Umbilical cord (tissue), 2 donors: ENCODE data around the gene GRAMD2B. TPM values are rescaled to one million over a fixed set of nuclear protein-coding genes. Genes with fewer than 3 reads are reported as not detected.

Source experiments
- DNase-seq: peaks from one replicate; pipeline ENCODE4 v3.0.0-alpha.2; 2015; ENCODE audit warnings: low spot score
- total RNA-seq: library from RNA; depleted of rRNA; stranded (reverse); fragments of >200 nt; gene quantifications from one replicate; pipeline ENCODE4 v1.2.3, GENCODE V29; 2014; ENCODE audit warnings: low replicate concordance; ENCODE audit not compliant: insufficient read depth

GRAMD2B gene
- total RNA-seq, 1 donor from 2014 or later, result 45.3 TPM

DNA sequence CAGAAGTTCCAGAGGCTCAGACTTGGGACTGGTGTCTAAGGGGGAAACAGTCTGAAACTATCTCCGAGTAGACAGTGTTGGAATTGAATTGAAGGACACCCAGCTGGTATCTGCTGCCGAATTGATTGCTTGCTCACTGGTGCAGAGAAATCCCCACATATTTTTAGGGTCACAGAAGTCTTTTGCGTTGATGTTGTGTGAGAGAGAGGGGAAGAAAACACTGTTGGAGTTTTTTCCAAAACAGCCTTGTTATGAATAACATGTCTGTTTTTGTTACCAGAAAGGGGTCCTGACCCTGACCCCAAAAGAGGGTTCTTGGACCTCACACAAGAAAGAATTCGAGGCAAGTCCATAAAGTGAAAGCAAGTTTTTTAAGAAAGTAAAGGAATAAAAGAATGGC lies 90.5 kb downstream of the GRAMD2B start:
- DNase-seq, result no peak

DNA sequence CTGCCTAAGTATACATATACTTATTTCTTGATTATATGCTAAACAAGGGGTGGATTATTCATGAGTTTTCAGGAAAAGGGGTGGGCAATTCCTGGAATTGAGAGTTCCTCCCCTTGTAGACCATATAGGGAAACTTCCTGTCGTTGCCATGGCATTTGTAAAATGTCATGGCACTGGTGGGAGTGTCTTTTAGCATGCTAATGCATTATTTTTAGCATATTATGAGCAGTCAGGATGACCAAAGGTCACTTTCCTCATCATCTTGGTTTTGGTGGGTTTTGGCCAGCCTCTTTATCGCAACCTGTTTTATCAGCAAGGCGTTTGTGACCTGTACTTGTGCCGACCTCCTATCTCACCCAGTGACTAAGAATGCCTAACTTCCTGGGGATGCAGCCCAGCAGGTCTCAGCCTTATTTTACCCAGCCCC lies 90.9 kb downstream of the GRAMD2B start:
- DNase-seq, result no peak

DNA sequence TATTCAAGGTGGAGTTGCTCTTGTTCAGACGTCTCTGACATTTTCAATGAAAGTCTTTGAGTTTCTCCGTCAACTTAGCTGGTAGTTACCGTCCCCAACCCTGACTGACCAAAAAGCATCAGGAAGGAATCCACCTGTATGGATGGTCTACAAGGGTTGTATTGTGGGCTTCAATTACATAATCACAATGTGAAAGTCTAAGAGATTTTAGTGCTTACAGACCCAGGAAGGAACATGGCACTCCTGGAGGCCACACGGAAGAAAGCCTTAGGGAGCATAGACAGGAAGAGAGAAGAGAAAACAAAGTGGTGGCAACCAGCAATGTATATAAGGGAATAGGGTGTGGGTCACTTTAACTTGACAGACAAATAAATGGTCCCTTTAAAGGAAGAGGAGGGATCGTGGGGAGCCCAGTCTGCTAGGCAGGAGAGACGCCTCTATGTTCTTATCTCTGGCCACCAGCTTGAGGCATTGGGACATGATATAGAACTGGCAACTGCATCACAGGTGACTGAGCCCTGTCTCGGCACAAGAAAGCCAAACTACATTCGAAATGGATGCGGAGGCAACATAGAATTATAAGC lies 91.4 kb downstream of the GRAMD2B start:
- no peak for DNase-seq

DNA sequence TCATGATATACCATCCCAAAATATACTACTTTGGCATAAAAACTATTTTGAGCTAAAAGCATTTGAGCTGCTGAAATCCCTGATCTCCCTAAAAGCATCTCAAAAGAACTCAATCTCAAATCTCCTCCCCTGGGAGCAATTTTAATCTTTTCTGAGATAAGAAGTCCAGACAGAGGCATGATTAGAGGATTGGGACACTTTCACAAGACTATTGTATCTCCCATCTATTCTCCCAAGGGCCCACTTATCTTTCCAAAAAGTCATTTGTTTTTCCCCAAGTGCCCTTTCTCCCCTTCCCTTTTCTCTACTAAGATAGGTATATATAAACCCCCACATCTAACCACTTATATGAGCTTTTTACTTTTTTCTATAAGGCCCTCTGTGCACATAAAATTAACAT lies 92.1 kb downstream of the GRAMD2B start:
- peak; percentile 63 for DNase-seq

DNA sequence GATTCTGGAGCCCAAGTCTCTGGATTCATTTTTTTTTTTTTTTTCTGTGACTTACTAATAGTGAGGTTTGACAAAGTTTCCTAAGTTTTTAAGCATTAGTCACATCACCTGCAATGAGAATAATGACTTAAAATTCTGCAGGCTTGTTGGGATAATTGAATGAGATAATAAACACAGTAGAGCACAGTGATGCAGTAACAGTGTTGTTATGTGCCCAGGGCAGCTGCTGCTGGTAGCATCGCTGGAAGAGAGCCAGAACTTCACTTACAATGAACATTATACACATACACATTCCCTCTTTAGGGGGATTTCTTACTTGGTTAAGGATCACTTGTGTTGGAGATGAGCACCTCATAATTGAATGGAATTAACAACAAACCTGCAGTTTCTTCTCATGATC lies 92.9 kb downstream of the GRAMD2B start:
- peak; percentile 61 for DNase-seq

DNA sequence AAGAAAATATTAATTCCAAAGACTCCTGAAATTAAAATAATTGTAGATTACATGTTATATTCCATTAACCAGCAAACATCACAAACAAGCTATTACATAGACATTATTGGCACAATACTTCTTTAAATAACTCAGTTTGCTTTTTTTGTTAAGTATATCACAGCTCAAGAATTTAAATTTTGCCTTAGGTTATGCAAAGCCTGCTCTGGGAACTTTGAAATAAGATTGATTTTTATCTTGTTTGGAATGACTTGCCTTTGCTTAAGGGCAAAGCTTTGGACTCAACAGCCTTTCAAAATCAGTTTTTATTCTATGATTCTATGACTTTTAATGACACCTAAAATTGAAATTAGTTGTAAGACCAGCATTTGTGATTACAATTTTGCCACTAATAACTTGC lies 93.6 kb downstream of the GRAMD2B start:
- peak; percentile 41 for DNase-seq

DNA sequence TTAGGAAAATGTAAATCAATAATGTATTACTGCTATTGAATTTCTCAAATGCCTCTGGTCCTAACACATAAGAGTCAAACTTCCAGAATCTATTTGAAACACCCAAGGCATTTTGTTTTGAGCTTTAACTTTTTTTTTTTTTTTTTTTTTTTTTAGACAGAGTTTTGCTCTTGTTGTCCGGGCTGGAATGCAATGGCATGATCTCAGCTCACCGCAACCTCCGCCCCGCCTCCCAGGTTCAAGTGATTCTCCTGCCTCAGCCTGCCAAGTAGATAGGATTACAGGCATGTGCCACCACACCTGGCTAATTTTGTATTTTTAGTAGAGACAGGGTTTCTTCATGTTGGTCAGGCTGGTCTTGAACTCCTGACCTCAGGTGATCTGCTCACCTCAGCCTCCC lies 96.0 kb downstream of the GRAMD2B start:
- peak; percentile 49 for DNase-seq

DNA sequence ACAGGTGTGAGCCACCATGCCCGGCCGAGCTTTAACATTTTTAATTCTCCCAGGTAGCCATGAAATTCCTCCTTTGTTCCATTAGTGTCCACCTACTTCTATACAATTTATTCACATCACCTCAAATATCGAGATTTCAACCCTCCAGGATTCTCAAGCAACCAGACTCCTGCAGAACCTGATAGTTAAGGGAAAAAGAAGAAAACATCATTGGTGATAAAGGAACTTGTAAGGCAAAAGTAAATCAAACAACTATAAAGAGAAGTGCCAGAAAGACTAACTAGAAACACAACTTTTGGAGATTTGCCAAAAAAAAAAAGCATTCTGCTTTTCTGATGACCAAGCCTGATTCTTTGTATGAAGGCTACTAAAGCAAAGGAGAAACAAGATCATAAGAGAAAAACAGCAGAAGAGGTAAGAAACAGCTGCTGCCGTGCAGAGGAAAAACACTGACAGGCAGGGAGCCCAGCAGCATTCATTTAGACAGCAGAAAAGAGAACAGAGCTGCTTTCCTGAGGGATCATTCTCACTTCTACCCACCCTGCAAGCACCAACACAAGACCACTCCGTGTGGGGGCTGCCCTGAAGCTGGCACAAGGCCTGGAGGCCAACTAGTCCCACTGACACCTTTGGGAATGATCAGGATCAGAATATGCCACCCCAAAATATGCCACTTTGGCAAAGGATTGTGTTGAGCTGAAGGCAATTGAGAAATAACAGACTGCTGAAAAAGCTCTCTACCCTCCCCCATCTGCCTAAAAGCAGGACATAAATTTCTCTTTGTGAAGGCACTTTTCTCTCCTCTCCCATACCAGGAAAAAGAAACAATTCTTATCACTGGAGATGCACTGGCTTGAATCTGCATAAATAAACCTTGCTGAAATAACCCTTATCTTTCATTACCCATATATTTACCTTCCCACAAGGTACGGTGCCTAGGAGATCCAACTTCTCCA lies 96.7 kb downstream of the GRAMD2B start:
- peak; percentile 79 for DNase-seq

DNA sequence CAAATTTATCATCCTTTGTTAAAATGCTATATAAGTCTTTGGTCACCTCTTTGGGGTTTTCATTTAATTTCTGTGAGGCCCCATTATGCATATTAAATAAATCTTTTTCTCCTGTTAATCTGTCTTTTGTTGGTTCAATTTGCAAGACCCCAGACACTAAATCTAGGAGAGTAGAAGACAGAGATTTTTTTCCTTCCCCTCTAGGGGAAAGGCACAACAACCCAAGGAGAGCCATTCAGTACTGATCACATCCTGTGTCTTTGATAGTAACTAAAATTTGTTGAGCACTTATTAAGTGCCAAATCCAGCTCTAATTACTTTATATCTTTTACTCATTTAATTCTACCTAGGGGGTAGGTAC lies 97.4 kb downstream of the GRAMD2B start:
- DNase-seq, result no peak

DNA sequence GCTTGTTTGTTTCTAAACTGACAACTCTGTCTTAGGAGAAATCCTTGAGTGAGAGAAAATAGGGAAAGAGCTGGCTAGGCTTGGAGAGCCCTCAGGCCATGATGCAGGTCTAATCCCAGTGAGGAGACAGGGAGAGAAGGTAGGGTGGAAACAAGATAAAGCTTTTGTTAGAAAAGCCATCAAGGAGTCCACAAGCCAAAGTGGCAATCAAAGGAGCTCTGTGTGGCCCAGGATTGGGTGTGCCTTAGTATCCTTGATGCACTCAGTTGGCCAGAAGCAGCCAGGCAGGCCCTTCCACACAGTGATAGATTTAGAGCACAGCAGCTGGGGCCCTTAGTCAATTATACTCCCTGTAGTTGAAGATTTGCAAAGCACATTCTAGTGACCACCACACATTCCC lies 97.9 kb downstream of the GRAMD2B start:
- no peak for DNase-seq

DNA sequence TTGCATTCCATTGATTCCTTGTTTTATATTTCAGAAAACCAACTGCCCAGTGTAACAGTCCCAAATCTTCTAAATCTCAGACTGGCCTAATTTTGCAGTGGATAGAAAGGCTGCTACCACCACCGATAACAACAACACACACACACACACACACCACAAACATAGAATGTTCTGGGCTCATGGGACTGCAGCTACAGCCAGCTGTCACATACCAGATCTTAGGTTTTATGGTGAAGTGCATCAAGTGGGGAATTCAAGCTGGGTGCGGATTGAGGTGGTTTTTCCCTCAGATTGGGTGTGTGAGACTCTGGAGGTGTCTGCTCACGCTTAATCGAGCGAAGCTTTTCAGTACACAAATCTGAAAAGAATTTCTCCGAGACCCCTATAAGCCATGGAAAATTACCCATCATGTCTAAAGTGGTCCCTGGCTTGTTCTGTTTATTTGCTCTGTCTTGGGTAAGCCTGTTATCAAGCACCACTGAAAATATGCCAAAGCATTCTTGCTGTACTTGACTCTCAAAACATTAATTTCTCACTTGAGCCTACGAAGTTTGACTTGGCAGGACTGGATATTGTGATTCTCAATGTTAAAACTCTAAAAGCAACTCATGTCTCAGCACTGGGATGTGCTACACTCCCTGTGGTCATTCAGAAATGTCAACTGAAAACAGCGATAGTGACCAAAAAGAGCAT lies 100.8 kb downstream of the GRAMD2B start:
- peak; percentile 69 for DNase-seq

DNA sequence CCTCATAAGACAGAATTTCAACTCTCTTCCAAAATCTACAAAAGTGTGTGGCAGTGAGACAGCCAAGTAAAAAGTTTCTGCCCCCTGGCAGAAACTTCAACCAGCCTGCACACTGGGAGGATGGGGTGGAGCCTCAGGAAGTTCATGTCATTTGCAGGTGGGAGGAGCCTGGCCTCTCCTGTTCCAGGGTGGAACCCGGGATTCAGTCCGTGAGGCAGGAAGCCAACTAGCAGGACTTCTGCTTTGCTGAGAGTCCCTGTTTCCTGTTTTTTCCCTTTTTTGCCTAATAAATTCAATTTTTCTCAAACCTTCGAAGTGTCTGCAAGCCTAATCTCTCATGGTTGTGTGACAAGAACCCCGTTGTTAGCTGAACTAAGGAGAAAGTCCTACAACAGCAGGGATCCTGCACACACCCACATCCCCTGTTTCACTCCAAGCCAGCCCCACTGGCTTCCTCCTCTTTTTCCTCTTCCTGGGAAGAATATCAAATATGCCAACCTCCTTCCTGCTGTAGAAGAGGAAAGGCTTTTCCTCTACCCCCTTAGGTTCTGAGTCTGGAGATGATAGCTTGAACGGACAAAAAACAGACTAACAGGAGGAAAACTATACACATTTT lies 102.5 kb downstream of the GRAMD2B start:
- DNase-seq, result peak; percentile 45

DNA sequence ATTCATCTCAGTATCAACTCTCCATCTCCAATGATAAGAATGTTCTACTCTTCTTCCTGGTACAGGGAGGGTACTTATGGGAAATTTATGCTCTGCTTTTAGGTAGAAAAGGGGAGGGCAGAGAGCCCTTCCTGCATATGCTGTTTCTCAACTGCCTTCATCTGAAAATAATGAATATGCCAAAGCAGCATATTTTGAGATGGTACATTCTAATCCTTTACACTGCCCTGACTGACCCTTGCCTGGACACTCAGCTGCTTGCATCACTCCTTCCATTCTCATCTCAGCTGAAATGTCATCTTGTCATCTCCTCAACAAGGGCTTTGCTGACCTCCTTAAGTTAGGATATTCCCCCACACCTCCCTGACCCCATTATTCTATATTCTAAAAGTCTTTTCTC lies 103.3 kb downstream of the GRAMD2B start:
- DNase-seq, result no peak

DNA sequence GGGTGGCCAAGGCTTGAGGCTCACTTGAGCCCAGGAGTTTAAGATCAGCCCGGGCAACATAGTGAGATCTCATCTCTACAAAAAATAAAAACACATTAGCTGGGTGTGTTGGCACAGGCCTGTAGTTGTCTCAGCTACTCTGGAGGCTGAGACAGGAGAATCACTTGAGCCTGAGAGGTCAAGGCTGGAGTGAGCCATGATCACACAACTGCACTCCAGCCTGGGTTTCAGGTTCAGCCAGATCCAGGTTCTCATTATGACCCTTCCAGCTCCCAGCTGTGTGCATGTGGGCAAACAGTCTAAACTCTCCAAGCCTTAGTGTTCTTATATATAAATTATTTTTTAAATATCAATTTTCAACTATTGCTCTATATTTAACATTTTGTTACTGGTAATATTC lies 103.9 kb downstream of the GRAMD2B start:
- no peak for DNase-seq

DNA sequence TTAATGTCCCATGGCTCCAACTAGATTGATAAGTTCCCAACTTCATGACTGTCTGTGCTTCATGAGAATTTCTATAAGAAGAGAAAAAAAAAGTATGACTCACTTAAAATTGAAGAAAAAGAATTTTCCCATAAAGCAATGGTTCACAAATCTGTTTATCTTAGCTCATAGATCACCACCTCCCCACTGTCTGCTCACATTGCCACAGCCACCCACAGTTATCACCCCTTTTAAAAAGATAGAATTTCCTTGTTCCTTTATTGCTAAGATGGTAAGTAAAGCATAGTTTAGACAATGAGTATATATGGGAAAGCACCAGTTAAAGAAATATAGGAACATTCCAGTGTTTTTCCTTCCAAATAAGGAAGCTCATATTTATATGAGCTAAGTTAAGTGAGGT lies 104.7 kb downstream of the GRAMD2B start:
- DNase-seq, result no peak

DNA sequence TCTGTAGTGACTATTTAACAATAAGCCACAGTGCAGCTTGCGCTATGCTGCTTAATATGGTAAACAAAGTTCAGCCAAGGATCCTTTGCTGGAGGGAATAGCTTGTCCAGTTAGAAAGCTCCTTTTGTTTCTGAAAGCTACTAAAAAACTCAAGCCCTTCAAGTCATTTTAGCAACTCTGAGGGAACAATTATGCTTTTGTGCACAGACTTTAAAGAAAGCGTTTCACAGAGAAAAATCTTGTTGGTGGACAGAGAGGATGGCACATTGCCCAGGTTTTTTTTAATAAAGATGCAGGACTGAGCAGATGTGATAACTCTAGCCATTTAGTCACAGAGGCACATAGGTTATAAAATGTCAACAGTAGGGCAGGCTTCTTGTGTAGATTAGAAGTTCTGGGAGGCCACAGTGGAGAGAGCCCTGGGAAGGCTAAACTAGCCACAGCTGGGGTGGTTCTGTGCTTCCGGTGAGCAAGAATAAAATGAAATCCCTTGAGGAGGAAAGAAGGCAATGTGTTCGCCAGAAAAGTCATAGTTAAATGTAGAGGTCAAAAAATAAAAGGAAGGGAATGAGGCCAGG lies 108.4 kb downstream of the GRAMD2B start:
- peak; percentile 30 for DNase-seq

DNA sequence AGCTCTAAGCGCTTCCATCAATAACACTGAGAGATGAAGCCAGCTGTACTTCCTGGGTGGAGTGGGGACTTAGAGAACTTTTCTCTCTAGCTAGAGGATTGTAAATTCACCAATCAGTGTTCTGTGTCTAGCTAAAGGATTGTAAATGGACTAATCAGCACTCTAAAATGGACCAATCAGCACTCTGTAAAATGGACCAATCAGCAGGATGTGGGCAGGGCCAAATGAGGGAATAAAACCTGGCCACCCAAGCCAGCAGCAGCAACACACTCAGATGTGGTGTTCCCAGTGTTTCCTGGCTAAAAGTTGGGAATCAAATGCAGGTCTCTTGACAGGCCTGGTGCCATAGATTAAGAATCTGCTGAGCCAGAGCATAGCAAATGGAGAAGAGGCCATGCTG lies 111.3 kb downstream of the GRAMD2B start:
- no peak for DNase-seq

DNA sequence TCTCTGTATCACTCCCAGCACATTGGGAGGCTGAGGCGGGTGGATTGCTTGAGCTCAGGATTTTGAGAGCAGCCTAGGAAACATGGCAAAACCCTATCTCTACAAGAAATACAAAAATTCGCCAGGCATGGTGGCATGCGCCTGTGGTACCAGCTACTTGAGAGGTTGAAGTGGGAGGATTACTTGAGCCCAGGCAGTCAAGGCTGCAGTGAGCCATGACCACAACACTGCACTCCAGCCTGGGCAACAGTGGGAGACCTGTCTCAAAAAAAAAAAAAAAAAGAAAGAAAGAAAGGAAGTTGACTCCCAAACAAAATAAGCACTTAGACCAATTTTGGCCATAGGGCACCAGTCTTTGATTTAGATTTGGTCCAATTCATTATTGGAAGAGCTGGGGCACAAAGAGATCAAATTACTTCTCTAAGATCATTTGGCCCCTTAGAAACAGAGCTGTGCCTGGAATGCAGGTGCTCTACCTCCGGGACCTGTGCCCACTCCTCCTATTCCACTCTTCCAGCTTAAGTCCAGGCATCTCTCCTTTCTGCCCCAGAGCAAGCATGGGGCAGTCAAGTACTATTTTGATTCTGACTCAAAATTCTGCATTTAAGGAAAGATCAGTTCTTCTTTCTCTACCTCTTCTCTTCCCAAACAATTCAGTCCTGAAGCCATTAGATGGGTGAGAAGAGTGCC lies 112.8 kb downstream of the GRAMD2B start:
- DNase-seq, result no peak

DNA sequence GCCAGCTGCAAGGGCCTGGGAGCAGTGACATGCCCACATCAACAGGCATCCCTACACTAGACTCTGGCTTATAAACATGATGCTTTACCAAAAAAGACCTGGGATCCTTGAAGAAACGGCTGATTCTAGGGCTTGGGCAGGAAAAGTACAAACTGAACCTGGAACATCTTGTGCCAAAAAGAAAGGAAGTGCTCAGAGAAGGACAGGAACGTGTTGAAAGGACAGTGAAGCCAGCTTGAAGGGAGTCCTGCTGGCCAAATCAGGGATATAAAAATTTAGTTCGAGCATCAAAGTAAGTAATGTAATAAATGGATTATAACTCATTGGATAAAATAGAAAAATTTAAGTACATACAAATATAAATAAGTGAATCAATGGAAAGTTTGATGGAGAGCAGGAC lies 113.7 kb downstream of the GRAMD2B start:
- DNase-seq, result no peak

DNA sequence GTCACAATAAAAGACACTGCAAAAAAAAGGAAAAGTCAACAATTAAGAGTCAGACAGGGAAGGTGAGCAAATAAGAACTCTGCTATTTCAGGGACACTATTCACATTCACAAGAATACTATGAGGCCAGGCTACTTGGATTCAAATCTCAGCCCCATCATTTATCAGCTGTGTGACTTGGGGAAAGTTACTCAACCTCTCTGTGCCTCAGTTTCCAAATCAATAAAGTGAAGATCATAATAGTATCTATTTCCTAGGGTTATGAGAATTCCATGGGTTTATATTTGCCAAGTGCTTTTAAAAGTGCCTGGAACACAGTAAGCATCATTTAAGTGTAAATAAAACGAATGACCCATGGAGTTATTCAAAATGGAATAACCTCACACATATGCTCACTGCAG lies 115.4 kb downstream of the GRAMD2B start:
- no peak for DNase-seq

DNA sequence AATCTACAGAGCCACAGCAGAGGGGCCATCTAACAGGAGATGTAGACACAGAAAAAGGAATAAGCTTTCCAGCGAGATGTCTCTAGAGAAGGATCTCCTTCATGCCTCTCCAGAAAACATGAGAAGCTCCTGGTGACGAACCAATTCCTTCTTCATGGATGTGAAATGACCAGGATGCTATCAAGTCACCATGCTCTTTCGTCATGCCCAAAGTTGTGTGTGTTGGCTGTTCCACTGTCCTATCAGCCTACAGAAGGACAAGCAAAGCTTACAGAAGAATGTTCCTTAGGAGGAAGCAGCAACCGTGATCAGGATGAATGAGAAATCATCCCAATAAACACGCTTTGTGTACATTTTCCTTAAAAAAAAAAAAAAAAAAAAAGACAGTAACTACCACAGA lies 117.4 kb downstream of the GRAMD2B start:
- DNase-seq, result no peak
